ENCODE measurements around the gene OR1F1.

DNA sequence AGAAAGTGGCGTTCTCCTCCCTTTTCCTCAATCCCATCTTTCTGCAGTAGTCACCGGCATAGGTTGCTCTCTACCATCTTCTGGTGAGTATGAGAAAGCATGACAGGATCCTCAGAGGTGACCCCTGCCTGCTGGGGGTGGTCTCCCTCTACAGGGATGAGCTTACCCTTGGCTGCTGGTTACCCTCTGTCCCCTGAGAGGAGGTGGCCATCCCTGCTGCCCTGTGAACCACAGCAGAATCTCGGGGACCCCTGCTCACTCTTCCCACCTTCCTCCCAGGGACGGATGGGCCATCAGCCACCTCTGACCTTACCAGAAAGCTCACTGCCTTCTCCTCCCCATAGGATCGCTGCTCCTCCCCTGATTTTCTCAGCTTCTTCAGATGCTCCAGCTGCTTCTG is 60.6 kb downstream of the OR1F1 start:
- TF ChIP-seq, protein P1, sequence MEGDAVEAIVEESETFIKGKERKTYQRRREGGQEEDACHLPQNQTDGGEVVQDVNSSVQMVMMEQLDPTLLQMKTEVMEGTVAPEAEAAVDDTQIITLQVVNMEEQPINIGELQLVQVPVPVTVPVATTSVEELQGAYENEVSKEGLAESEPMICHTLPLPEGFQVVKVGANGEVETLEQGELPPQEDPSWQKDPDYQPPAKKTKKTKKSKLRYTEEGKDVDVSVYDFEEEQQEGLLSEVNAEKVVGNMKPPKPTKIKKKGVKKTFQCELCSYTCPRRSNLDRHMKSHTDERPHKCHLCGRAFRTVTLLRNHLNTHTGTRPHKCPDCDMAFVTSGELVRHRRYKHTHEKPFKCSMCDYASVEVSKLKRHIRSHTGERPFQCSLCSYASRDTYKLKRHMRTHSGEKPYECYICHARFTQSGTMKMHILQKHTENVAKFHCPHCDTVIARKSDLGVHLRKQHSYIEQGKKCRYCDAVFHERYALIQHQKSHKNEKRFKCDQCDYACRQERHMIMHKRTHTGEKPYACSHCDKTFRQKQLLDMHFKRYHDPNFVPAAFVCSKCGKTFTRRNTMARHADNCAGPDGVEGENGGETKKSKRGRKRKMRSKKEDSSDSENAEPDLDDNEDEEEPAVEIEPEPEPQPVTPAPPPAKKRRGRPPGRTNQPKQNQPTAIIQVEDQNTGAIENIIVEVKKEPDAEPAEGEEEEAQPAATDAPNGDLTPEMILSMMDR (conservative IDR thresholded peaks at IDR 0.05; ENCODE audit: low read depth, low read length) = no peak
- no peak for TF ChIP-seq EZH2 (IDR thresholded peaks at IDR 0.05; ENCODE audit: borderline replicate concordance, low read depth, low read length, poor library complexity, severe bottlenecking)

Data from A673 (cell line).